Keratinocyte (primary cell): ENCODE data around the gene CCL7.

Experiments
- EZH2 ChIP-seq: IDR thresholded peaks from one replicate; pipeline ENCODE4 v1.6.1; 2012; ENCODE audit warnings: inconsistent platforms, mild to moderate bottlenecking, low read length, moderate library complexity
- TF ChIP-seq, protein P1 (sequence below), 3 experiments: IDR thresholded peaks in 1 of 3; conservative IDR thresholded peaks in 1 of 3; optimal IDR thresholded peaks in 1 of 3; 2 replicates in 2 of 3; 3 replicates in 1 of 3; pipeline versions ENCODE3 to v1.5.1; 2011; ENCODE audit warnings: low read length in 3 of 3, mild to moderate bottlenecking in 3 of 3, moderate library complexity in 2 of 3, control low read depth in 1 of 3, inconsistent platforms in 1 of 3; ENCODE audit not compliant: insufficient read depth in 2 of 3; ENCODE audit errors: extremely low read depth in 1 of 3

DNA sequence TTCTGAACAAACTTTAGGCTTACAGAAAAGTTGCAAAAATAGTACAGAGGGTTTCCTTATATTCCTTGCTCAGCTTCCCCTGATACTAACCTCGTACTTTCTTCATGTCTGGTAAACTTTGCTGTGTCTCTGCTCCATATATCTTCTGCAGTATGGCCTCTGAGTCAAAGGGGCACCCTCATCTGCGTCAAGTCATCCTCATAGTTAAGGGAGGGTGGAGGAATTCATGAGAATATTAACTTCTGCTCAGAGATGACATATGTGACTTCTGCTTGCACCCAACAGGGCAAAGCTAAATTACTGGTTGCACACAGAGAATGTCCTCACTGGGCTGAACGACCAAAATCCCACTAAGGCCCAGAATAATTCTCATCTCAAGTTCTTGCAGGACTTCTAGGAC is 4.3 kb upstream of the CCL7 start:
- TF ChIP-seq, protein P1, sequence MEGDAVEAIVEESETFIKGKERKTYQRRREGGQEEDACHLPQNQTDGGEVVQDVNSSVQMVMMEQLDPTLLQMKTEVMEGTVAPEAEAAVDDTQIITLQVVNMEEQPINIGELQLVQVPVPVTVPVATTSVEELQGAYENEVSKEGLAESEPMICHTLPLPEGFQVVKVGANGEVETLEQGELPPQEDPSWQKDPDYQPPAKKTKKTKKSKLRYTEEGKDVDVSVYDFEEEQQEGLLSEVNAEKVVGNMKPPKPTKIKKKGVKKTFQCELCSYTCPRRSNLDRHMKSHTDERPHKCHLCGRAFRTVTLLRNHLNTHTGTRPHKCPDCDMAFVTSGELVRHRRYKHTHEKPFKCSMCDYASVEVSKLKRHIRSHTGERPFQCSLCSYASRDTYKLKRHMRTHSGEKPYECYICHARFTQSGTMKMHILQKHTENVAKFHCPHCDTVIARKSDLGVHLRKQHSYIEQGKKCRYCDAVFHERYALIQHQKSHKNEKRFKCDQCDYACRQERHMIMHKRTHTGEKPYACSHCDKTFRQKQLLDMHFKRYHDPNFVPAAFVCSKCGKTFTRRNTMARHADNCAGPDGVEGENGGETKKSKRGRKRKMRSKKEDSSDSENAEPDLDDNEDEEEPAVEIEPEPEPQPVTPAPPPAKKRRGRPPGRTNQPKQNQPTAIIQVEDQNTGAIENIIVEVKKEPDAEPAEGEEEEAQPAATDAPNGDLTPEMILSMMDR (optimal IDR thresholded peaks at IDR 0.05 in 1 of 3, IDR thresholded peaks at IDR 0.05 in 1 of 3, conservative IDR thresholded peaks at IDR 0.05 in 1 of 3; ENCODE audit: extremely low read depth in 1 of 3, insufficient read depth in 2 of 3, low read length in 3 of 3), result no peak
- TF ChIP-seq EZH2, result no peak
